Cerebellar nuclear complex (tissue), 1 donor: ENCODE measurements around the gene ZNF845.
"Not testable (repeated sequence)": the region's sequence is repeated elsewhere in the genome, so short reads cannot be mapped to it uniquely, and the experiment has no call there.

Experiments used
- DNase-seq, 2 experiments: peaks; one replicate each; lab custom pipeline; 2025; lab: John Stamatoyannopoulos, UW

The ZNF845 gene

DNA sequence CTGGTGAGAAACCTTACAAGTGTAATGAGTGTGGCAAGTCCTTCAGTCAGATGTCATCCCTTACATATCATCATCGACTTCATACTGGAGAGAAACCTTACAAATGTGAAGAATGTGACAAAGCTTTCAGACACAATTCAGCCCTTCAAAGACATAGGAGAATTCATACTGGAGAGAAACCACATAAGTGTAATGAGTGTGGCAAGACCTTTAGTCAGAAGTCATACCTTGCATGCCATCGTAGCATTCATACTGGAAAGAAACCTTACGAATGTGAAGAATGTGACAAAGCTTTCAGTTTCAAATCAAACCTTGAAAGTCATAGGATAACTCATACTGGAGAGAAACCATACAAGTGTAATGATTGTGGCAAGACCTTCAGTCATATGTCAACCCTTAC lies 47.8 kb downstream of the ZNF845 start:
- DNase-seq = no peak

DNA sequence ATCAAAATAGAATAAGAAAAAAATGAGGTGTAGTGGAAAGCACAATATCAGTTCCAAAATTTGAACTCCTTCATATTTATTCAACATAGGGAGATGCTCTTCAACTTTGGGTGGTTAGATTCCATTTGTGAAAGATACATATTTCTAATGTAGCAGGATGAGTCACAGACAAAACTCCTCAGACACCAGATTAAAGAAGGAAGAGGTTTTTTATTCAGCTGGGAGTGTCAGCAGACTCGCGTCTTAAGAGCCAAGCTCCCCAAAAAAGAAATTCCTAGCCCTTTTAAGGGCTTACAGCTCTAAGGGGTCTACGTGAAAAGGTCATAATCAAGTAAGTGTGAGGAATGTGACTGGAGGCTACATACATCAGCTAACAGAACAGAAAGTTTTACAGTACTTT lies 54.6 kb downstream of the ZNF845 start:
- no peak for DNase-seq

DNA sequence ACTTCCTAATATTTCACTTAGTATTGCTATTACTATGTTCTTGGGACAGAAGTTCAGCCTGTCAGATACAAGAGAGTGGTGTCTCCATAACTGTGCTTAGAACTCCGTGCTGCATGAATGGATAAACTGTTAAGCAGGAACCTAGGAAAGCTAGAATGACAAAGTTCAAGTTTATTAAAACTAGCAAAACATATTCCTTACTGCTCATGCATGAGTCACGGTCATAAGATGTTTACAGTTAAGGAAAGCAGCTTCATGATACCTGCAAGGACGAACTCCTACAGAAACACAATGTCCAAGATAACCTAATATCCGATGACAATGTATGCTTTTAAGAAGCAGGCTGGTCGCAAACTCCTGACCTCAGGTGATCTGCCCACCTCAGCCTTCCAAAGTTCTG lies 55.4 kb downstream of the ZNF845 start:
- no peak for DNase-seq

DNA sequence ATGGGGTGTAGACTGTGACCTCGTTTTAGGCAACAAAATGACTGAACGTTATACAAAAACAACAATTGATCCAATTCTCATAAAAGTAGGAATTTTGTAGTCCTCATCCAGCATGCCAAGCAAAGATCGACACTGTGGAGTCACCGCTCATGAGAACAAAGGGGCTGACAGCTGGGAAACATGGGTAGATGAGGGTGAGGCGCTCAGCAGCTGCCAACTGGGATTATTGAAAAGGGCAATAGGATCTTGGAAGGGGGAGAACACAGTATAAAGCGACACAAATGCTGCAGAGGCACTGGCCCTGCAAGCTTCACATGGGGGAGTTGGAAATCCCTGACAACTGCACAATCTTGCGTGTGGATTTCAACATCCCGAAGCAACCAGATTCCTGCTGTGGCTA lies 56.0 kb downstream of the ZNF845 start:
- DNase-seq = no peak

DNA sequence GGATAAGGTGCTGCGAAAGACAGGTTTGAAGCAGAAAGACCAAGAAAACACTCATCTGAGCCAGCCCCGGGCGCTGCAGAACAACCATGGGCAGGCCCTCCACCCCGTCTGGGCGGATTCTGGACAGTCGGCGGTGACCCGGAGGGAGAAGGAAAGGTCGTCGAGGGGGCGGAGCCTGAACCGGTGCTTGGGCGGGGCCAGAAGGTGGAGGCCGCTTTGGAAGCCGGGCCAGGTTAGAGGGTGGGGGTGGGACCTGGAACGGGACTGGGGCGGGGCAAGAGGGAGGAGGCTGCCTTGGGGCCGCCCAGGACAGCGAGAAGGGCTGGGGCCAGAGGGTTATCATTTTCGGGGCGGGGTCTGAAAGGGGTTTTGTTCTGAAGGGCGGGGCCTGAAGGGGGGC lies 56.4 kb downstream of the ZNF845 start:
- DNase-seq = no peak

DNA sequence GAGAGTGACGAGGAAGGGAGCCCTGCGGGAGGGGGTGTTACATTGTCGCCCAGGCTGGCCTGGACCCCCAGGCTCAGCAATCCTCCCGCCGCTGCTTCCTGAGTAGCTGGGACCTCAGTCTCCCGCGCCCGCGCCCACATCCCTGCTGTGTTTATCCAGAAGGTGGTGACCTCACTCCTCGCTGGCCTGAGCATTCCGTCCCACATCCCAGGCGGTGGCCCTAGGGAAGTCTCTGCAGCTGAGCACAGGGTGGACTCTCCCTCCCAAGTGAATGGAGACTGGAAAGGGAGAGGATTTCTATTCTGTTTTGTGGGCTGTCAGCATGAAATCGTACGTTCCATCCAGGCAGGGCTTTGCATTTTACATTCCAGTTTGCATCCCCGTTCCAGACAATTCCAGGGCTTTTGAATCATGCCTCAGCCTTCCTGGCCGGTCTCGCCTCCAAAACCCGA lies 61.0 kb downstream of the ZNF845 start:
- DNase-seq = no peak

DNA sequence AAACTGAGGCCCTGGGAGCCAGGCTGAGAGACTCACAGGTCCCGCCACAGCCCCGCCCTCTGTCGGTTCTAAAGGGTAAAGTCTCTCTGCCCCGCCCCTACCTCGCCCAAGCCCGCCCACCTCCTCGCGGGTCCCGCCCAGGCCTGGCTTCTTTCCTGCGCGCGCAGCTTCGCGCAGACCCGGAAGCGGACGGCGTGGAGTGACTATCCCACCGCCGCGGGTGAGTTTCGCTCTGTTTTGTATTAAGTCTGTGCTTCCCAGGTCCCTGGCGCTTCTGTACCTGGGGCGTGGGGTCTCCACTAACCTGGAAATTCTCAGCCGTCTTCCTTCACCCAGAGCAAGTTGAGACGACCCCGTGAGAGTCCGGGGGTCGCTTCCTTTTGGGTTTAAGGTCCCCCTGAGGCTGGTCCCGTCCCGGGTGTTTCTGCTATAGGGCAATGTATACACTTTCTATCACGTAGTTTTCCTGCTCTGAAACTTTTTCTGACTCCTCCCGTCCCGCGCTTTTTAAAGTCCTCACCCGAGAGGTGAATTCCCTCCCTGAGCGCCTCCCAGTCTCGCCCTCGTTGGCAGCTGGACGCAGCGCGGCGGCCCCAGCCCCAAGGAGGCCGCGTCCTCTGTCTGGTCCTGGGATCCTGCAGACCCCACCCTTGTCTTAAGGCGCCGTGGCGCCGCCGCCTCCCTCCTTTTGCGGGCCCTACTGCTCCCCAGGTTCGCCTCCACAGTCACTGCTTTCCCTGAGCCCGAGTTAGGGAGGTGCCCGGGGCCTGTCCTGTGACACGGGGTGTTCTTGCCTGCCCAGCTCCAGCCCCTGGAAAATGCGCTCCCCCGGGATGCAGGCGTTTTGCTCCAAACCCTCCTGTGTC lies 61.7 kb downstream of the ZNF845 start, which contains the start of gene ZNF765:
Gene ZNF765 (plus strand): TSS at position 176 of the 866 bp plus-strand sequence. CDS start 2,867 bp downstream, outside the sequence.
- DNase-seq = peak in 1 of 2 experiments; percentile 67

DNA sequence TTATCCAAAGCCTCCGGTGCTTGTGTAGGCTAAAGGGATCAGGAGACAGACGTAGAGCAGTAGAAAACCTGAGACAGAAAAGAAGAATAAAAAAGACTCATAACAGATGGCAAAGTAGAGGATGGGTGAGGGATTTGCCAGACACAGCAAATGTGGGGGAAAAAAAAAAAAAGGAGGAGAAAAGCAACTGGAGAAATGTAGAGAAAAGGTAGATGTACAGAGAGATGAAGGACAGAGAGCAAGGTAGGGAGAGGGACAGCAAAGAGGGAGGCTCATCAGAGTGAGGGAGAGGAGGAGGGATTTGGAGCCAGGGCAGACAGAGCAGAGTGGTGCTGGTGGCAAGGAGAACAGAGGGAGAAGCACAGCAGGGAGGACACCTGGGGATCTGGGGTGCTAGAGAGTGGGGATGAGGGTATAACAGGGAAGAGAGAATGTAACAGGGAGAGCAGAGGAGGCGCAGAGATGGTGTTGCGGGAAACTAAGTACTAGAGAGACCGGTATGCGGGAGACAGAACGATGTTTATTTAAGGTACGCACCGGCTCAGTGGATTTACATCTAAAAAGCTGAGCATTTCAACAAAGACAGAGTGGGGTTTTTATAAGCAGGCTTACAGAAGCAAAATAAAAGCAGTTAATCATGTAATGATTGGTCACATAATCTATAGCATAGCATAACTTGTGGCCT lies 62.4 kb downstream of the ZNF845 start:
- not testable (repeated sequence) for DNase-seq

DNA sequence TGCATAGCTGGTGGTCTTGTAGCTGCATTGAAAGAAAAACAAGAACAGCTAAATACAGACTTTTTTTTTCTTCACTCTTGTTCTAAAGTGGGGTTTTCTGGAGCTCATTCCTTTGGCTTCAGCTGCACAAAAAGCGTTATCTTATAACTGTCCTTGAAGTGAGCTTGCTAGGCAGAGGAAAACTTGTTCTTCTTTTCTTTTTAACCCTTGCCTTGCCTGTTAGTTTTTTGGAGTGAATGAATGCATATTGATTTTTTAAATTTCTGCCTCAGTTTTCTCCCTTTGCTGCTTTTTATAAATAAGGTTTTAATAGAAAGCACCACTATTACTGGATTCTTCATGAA lies 62.9 kb downstream of the ZNF845 start:
- DNase-seq = no peak

DNA sequence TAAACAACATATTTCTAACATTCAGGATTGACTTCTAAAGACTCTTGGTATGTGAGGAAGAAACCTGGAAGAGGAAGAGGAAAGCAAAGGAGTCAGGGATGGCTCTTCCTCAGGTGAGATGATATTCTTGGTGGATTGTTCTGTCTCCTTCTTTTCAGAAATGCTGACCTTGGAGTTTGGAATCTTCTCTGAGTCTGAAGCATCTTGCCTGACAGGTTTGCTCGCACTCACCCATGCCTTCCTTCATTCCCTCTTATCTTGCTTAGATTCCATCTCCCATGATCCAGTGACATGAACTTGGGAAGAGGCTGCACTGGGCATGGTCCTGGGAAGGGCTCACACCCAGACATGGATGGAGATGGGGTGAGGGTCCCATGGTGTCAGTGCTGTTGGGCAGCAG lies 64.4 kb downstream of the ZNF845 start:
- not testable (repeated sequence) for DNase-seq
